C4-2B (cell line): ENCODE data around the gene DEPDC1B.

Source experiments
- H3K27ac ChIP-seq: fragments of 450-650 bp; 2 replicates; pipeline ENCODE4 v1.5.1; 2017
- ZFX ChIP-seq: fragments of 450-650 bp; IDR thresholded peaks from 2 replicates; pipeline ENCODE4 v1.6.1; 2017
- TF ChIP-seq, protein P1 (sequence below): fragments of 450-650 bp; conservative IDR thresholded peaks from 2 replicates; pipeline ENCODE4 v1.5.1; 2017; ENCODE audit warnings: mild to moderate bottlenecking

DEPDC1B gene

DNA sequence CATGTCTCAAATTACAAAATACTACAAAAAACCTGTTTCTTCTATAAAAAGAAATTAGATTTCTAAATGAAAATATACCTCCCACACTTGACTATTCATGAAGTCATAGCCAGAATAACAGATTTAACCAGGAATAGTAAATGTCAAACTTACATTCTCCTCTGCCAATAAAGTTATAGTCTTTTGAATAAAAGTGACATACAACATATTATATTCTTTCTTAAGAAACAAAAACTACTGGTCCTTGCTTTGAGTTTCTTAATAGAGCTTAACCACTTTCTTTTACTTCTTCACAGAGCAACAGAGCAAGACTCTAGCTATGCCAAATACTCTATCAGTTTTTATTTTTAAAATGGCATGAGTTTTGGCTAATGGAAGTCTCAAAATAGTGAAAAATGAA lies 61.7 kb downstream of the DEPDC1B start:
- H3K27ac ChIP-seq: no peak overlapping the region
- TF ChIP-seq, protein P1, sequence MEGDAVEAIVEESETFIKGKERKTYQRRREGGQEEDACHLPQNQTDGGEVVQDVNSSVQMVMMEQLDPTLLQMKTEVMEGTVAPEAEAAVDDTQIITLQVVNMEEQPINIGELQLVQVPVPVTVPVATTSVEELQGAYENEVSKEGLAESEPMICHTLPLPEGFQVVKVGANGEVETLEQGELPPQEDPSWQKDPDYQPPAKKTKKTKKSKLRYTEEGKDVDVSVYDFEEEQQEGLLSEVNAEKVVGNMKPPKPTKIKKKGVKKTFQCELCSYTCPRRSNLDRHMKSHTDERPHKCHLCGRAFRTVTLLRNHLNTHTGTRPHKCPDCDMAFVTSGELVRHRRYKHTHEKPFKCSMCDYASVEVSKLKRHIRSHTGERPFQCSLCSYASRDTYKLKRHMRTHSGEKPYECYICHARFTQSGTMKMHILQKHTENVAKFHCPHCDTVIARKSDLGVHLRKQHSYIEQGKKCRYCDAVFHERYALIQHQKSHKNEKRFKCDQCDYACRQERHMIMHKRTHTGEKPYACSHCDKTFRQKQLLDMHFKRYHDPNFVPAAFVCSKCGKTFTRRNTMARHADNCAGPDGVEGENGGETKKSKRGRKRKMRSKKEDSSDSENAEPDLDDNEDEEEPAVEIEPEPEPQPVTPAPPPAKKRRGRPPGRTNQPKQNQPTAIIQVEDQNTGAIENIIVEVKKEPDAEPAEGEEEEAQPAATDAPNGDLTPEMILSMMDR: no peak
- TF ChIP-seq ZFX: no peak

DNA sequence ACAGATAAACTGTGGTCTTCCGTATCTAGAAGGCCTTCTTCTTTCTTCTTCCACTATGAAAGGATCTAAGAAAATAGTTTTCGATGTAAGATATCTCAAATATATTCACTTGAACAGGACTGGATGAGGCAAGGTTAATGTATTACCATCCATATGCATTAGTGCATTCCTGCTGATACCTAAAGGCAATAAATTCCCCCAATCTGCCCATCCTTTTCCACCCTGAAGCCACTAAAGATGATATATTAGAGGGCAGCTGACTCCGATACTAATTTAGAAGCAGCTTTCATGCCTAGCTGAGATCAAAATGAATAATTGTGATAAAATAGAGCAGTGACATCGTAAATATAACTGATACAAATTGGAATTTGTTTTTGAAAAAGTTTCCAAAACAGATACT lies 63.3 kb downstream of the DEPDC1B start:
- H3K27ac ChIP-seq: no peak overlapping the region
- TF ChIP-seq, protein P1: no peak
- no peak for TF ChIP-seq ZFX

DNA sequence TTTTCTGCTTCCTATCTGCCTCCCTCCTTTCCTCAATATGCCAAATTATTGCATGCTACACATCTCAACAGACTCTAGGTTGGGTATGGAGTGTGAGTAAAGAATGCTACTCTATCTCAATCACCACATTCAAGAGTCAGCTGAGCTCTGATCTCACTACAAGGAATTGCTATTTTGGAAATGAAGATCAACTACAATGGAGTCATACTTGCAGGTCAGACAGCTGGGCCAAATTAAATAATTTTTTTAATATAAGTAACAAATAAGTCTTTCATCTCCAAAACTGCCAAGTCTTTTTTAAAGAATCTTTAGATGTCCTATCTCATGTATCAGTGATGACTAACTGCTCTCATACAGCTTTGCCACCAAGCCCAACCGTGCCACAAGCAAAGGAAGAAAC lies 64.0 kb downstream of the DEPDC1B start:
- H3K27ac ChIP-seq: no peak overlapping the region
- TF ChIP-seq, protein P1: no peak
- no peak for TF ChIP-seq ZFX

DNA sequence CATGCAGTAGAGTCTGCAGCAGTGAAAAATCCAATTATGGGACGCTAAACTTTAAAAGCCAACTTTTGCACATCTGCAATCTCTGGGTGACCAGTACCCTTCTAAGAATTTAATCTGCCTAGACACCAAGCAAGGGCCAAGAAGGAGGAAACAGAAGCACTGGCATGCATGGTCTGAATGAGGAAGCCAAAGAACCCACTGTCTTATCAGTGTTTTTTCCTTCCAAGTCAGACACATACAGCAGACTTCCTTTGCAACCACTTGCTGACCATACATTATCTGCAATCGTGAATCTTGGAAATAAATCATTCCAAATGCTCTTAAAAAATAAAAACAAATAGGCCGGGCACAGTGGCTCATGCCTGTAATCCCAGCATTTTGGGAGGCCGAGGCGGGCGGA lies 65.9 kb downstream of the DEPDC1B start:
- TF ChIP-seq ZFX: no peak
- TF ChIP-seq, protein P1: no peak
- no peak overlapping the region for H3K27ac ChIP-seq

DNA sequence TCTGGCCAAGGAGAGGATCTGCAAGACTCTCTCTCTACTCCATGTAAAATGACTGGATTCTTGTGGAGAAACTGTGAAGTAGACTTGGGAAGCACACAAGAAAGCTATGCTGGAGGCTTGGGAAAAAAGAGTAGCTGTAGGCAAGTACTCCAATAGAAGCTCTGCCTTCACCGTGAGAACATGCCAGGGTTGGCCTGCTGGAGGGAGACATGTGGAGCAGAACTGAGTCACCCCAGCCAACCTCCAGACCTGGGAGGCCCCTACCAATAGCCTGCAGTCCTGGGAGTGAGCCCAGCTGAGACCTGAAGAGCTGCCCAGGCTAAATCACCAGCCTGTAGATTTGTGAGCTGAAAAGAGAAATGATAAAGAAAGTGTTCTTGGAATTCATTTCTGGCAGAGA lies 66.6 kb downstream of the DEPDC1B start:
- no peak overlapping the region for H3K27ac ChIP-seq
- no peak for TF ChIP-seq ZFX
- TF ChIP-seq, protein P1: no peak

DNA sequence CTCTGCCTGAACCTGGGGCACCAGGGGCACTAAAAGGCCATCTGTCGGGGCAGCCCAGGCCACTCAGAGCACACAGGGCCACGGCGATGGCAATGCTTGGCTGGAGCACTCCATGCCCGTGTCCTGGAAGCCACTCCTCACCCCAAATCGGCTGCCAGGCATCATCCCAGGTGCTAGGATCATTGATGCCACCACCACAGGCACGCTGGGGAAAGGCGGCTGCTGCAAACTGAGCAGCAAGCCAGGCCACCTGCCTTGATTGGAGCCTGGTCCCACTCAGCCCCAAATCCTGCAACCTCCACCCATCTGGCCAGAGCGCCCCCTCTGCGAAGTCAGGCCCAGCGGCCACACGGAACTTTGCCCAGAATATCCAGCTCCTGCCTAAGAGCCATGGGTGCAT lies 67.8 kb downstream of the DEPDC1B start:
- TF ChIP-seq ZFX: no peak
- TF ChIP-seq, protein P1: no peak

DNA sequence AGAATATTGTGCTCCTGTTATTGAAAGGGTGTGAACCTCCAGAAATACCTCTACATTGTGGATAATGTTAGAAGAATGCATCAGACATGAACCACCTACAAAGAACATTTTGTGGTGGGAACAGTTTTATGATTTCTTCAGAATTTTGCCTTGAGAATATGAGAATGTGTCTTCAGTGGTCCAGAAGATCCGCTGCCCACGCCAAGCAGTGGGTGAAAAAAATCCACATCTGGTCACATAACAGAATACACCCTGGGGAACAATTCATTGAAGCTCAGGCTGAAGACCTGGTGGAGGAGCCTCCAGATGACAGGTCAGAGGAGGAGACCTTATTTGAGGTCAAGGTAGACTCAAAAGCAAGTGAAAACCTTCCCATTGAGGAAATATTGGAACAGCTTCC lies 69.1 kb downstream of the DEPDC1B start:
- no peak overlapping the region for H3K27ac ChIP-seq

More for the DNA sequence above, 67.8 kb downstream of the DEPDC1B start:
- no peak overlapping the region for H3K27ac ChIP-seq

More for the DNA sequence above, 69.1 kb downstream of the DEPDC1B start:
- TF ChIP-seq, protein P1: no peak
- TF ChIP-seq ZFX: no peak
